ENCODE results near the gene SSU72. TPM values are rescaled to one million over a fixed set of nuclear protein-coding genes. Genes with fewer than 3 reads are reported as not detected.
"Not testable (repeated sequence)": the region's sequence is repeated elsewhere in the genome, so short reads cannot be mapped to it uniquely, and the experiment has no call there.

SSU72 gene
- total RNA-seq, 1 donor from 2014 or later = 87.2 TPM

- not testable (repeated sequence) for DNase-seq (ENCODE audit: low read depth)
Measured at GRCh38 chr1:1505366-1505798, 69.3 kb downstream of the SSU72 start.

- peak; percentile 35 for DNase-seq (ENCODE audit: low read depth)
Measured at GRCh38 chr1:1504777-1505365, 69.8 kb downstream of the SSU72 start.

GRCh38 chr1:1495461-1495975 lies 79.1 kb downstream of the SSU72 start:
- DNase-seq (ENCODE audit: low read depth) = not testable (repeated sequence)

GRCh38 chr1:1494311-1494710 lies 80.4 kb downstream of the SSU72 start:
- not testable (repeated sequence) for DNase-seq (ENCODE audit: low read depth)

Other genes with a start within 250 kb of the SSU72 start
- gene TAS1R3, start 243.6 kb downstream of the SSU72 start, total RNA-seq = 0.15 and 0.17 TPM in 2 replicates
- gene DVL1, start 225.4 kb downstream of the SSU72 start, total RNA-seq = 70.8 and 91.0 TPM in 2 replicates
- gene MXRA8, start 216.3 kb downstream of the SSU72 start, total RNA-seq = 24.7 and 35.6 TPM in 2 replicates
- 75.6 and 155 TPM in 2 replicates for gene AURKAIP1, start 199.7 kb downstream of the SSU72 start, total RNA-seq
- 71.0 and 155 TPM in 2 replicates for gene CCNL2, start 175.5 kb downstream of the SSU72 start, total RNA-seq
- 72.1 and 79.5 TPM in 2 replicates for gene MRPL20, start 167.6 kb downstream of the SSU72 start, total RNA-seq
- 0.10 and 0.17 TPM in 2 replicates for gene ANKRD65, start 153.6 kb downstream of the SSU72 start, total RNA-seq
- 14.4 and 19.1 TPM in 2 replicates for gene VWA1, start 139.2 kb downstream of the SSU72 start, total RNA-seq
- gene ATAD3C, start 125.2 kb downstream of the SSU72 start, total RNA-seq = under 0.01 and 5.2 TPM in 2 replicates
- gene ATAD3B, start 103.1 kb downstream of the SSU72 start, total RNA-seq = 12.2 and 18.6 TPM in 2 replicates
- gene ATAD3A, start 62.7 kb downstream of the SSU72 start, total RNA-seq = 27.0 and 42.0 TPM in 2 replicates
- 0.35 and 1.1 TPM in 2 replicates for gene TMEM240, start 34.2 kb downstream of the SSU72 start, total RNA-seq
- 0.52 and 2.4 TPM in 2 replicates for gene FNDC10, start 25.3 kb upstream of the SSU72 start, total RNA-seq
- gene MIB2, start 40.6 kb upstream of the SSU72 start, total RNA-seq = 32.0 and 68.2 TPM in 2 replicates
- 4.0 and 14.9 TPM in 2 replicates for gene MMP23B, start 57.3 kb upstream of the SSU72 start, total RNA-seq
- gene CDK11B, start 84.1 kb upstream of the SSU72 start, total RNA-seq = 6.9 and 15.5 TPM in 2 replicates
- gene SLC35E2B, start 117.9 kb upstream of the SSU72 start, total RNA-seq = 10.8 and 64.3 TPM in 2 replicates
- gene CDK11A, start 149.5 kb upstream of the SSU72 start, total RNA-seq = 3.6 and 15.1 TPM in 2 replicates
- gene NADK, start 203.6 kb upstream of the SSU72 start, total RNA-seq = 34.9 and 48.4 TPM in 2 replicates

All from renal cortical epithelial cell (primary cell).